SH-SY5Y (cell line): ENCODE data around the gene ID2.

ENCODE experiments used
- GATA2 ChIP-seq: IDR thresholded peaks from 2 replicates; pipeline ENCODE4 v1.6.1; 2011; ENCODE audit warnings: mild to moderate bottlenecking, low read depth, low read length
- GATA3 ChIP-seq: IDR thresholded peaks from 2 replicates; pipeline ENCODE4 v1.6.1; 2011; ENCODE audit warnings: low read depth, mild to moderate bottlenecking, low read length, moderate library complexity

ID2 gene

GRCh38 chr2:8704906-8705305 is 23.1 kb downstream of the ID2 start:
- TF ChIP-seq GATA3 (no peak), GATA2 (no peak)

DNA sequence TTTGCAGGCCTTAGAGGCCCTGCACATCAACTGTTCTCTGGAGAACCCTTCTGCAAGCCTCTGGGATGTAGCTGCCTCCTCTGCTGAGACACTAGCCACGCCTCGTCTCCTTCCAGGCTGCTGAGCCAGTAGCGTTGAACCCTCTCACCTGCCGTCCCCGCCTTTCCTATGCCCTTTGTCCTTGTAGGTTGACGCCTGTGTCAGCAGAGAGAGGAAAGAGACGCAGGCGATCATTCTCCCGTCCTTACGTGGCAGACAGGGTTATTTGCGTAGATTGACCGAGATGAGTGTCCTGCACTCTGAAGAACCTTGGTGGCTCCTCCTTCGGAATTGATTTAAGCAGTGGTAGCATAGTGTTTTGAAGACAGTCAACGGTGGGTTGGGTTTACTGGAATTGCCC is 27.8 kb downstream of the ID2 start:
- TF ChIP-seq GATA3, result no peak
- TF ChIP-seq GATA2, result no peak

DNA sequence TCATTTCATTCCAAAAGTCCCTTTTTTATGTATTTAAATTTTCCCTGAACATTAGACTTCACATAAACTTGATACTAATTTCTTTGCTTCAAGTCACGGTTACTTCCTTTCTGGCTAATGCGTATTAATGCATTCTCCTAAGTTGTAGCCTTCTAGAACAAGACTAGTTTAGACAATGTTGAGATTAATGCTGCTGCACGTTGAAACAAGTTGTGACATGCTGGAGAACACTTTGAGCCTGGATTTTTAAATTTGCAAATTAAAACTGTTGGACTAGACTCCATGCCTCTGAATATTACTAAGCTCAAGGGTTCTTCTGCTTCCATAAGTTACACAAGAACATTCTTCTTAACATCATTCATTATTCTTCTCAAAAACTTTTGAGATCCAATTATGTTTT is 29.1 kb downstream of the ID2 start:
- TF ChIP-seq GATA3 (no peak), GATA2 (no peak)

DNA sequence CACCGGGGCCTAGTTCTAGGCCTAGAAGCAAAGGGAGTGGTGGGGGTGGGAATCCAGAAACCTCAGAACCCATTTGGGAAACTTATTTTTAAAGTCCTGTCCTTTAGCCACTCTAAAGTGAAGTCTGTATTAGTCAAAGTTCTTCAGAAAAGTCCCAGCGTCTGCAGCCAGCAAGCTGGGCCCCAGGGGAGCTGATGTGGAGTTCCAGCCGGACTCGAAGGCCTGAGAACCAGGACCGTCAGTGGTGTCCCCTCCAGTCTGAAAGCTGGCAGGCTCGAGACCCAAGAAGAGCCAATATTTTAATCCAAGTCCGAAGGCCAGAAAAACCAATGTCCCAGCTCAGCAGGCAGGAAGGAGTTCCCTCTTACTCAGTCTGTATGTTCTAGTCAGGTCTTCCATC is 32.4 kb downstream of the ID2 start:
- TF ChIP-seq GATA3 (no peak), GATA2 (no peak)

- TF ChIP-seq GATA2 (no peak), GATA3 (no peak)
These were observed 33.1 kb downstream of the ID2 start for GRCh38 chr2:8714971-8715370.

- TF ChIP-seq GATA3, result no peak
These were observed 37.7 kb downstream of the ID2 start for GRCh38 chr2:8719528-8719927.

- TF ChIP-seq GATA3, result no peak
These were observed 38.9 kb downstream of the ID2 start for GRCh38 chr2:8720741-8721140.

- TF ChIP-seq GATA3, result no peak
- no peak for TF ChIP-seq GATA2
These were observed 39.6 kb downstream of the ID2 start for GRCh38 chr2:8721410-8721809.

- TF ChIP-seq GATA3 (no peak), GATA2 (no peak)
These were observed 41.1 kb downstream of the ID2 start for GRCh38 chr2:8722986-8723385.

GRCh38 chr2:8725838-8726237 is 44.0 kb downstream of the ID2 start:
- TF ChIP-seq GATA2 (no peak), GATA3 (no peak)

DNA sequence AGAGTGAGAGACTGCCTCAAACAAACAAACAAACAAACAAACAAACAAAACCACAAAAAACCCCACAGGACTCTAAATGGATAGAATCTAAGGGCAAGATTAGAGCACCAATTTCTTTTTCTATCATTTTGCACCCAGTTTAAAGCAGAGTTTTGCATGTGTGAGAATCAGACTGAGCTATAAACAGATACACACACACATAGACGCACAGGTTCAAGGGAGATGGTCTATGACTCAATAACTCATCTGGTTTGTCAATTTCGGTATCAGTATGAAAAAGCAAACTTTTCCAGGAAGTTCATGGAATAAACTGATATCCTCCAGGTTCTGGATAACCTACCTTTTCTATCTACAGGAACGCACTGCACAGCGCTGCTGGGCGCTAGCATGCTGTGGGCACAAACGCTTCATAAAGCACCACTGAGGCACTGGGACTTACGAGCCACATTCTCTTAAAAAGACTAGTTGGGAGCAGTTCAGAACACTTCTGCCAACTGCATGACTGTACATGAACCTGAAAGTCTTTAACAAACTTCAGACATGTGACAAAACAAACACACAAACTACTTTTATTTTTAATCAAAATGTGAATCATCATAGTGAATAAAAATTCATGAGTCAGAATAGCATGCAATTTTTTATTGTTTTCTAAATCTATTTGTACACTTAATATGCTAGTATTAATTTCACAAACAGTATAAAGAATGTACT is 46.6 kb downstream of the ID2 start:
- TF ChIP-seq GATA3 (no peak), GATA2 (no peak)

GRCh38 chr2:8729939-8730338 is 48.1 kb downstream of the ID2 start:
- TF ChIP-seq GATA2, result no peak
- no peak for TF ChIP-seq GATA3

DNA sequence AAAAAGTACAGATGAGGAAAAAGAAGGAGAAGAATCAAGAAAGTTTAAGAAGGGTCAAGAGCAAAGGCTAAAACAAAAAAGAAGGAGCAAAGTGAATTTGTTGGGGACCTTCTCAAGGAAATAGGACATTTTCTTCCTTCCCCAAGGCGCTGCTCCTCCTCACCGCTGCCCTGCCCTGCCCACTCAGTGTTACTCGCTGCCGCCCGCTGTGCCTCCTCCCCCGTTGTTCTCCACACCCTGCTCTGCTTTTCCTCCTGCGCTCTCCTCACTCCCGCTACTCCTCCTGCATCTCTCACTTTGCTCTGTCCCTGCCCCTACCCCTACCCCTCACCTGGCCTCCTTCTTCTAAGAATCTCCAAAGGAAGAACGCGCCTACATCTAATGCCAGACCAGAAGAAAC is 50.7 kb downstream of the ID2 start:
- no peak for TF ChIP-seq GATA2
- no peak for TF ChIP-seq GATA3
